Spleen (tissue), 11 donors: ENCODE measurements around the gene CYB561. TPM values are rescaled to one million over a fixed set of nuclear protein-coding genes. Genes with fewer than 3 reads are reported as not detected.

Experiments
- DNase-seq: peaks from one replicate; pipeline ENCODE4 v3.0.0-alpha.2; 2020
- H3K27ac ChIP-seq, 8 donors: fragments of 200-600 bp; sonication (generic) in 7 of 8; 1 replicate in 4 of 8; 2 replicates in 4 of 8; pipeline versions ENCODE4 v1.5.0 to v1.8.0; 2016 to 2021; ENCODE audit warnings: inconsistent platforms in 4 of 8, mild to moderate bottlenecking in 4 of 8, moderate library complexity in 1 of 8
- H3K27me3 ChIP-seq, 7 donors: fragments of 200-600 bp; sonication (generic) in 6 of 7; replicated peaks in 1 of 7; 1 replicate in 4 of 7; 2 replicates in 3 of 7; pipeline versions ENCODE4 v1.5.0 to v1.8.0; 2016 to 2021; ENCODE audit warnings: inconsistent platforms in 3 of 7, mild to moderate bottlenecking in 1 of 7
- H3K36me3 ChIP-seq, 6 donors: fragments of 200-600 bp; sonication (generic) in 5 of 6; 1 replicate in 4 of 6; 2 replicates in 2 of 6; pipeline versions ENCODE4 v1.5.0 to v1.8.0; 2016 to 2021; ENCODE audit warnings: inconsistent platforms in 2 of 6
- H3K4me1 ChIP-seq, 6 donors: fragments of 200-600 bp; sonication (generic) in 5 of 6; 1 replicate in 3 of 6; 2 replicates in 3 of 6; pipeline versions ENCODE4 v1.5.0 to v1.8.0; 2016 to 2021; ENCODE audit warnings: inconsistent platforms in 3 of 6
- H3K4me3 ChIP-seq, 8 donors: fragments of 200-600 bp; sonication (generic) in 7 of 8; 1 replicate in 4 of 8; 2 replicates in 4 of 8; pipeline versions ENCODE4 v1.5.0 to v1.8.0; 2016 to 2021; ENCODE audit warnings: inconsistent platforms in 4 of 8, mild to moderate bottlenecking in 4 of 8, moderate library complexity in 2 of 8
- H3K9me3 ChIP-seq, 8 donors: fragments of 200-600 bp; sonication (generic) in 7 of 8; 1 replicate in 4 of 8; 2 replicates in 4 of 8; pipeline versions ENCODE4 v1.5.0 to v1.8.0; 2016 to 2021; ENCODE audit warnings: inconsistent platforms in 4 of 8
- POLR2A ChIP-seq, 3 donors: fragments of 450-650 bp; IDR thresholded peaks; one replicate each; pipeline ENCODE4 v1.5.1; 2017; ENCODE audit warnings: antibody characterized with exemption in 3 of 3, mild to moderate bottlenecking in 1 of 3
- POLR2AphosphoS5 ChIP-seq, 3 donors: sonication (generic); formaldehyde crosslinking; IDR thresholded peaks; one replicate each; pipeline ENCODE4 v1.5.1; 2017; ENCODE audit warnings: antibody characterized with exemption in 3 of 3
- WGBS, 5 donors: extraction: QIAGEN DNeasy Blood & Tissue Kit in 3 of 5; methylation state at CpG; one replicate each; pipeline versions ENCODE4 v1.1.5 to v1.1.7; 2013 to 2018; 5-methylcytosine and 5-hydroxymethylcytosine counted together
- intact Hi-C: fragments of 100-400 bp; cut with DNase I; formaldehyde crosslinking; loops from one replicate; pipeline ENCODE4 v1.15.0; 2023; ENCODE audit warnings: low total_unique reads
- polyA plus RNA-seq, 3 donors: library from polyadenylated mRNA; stranded (reverse); fragments of 200-250 nt; gene quantifications; one replicate each; pipeline ENCODE4 v1.2.1, GENCODE V29; 2013
- total RNA-seq, 7 donors: library from RNA; depleted of rRNA in 3 of 7; stranded (reverse); fragments of >200 nt in 3 of 7; fragmentation: NEBNext Ultra II Directional in 4 of 7; extraction: Animal tissue kit (Norgen Biotek cat#: 25700) in 4 of 7; gene quantifications; one replicate each; pipeline versions ENCODE4 v1.1.0 to v1.2.1, GENCODE V29; 2016 to 2021
- TF ChIP-seq, protein P1 (sequence below), 11 experiments: fragments of 200-600 bp in 7 of 11; fragments of 450-650 bp in 4 of 11; sonication (generic) in 4 of 11; IDR thresholded peaks in 8 of 11; conservative IDR thresholded peaks in 3 of 11; 1 replicate in 7 of 11; 2 replicates in 4 of 11; pipeline versions ENCODE4 v1.4.0 to v1.8.0; 2016 to 2021; ENCODE audit warnings: antibody characterized with exemption in 11 of 11, inconsistent platforms in 4 of 11, mild to moderate bottlenecking in 1 of 11
- donor health status: healthy with polysubstance abuse.
- donor health status: DM: no; HTN: no; CAD: no; lungs with moderate emphysema.
- donor health status: DM: no; HTN: no; CAD: no.
- donor health status: Bipolar disorder and iron deficiency.
- donor health status: healthy.
- donor health status: DM: no; HTN: no; CAD: no.
- donor health status: DM: yes; HTN: yes; CAD: no.

The CYB561 gene
- total and polyA plus RNA-seq, 10 donors: 2.6 to 36.4 (median 12.6) TPM

DNA sequence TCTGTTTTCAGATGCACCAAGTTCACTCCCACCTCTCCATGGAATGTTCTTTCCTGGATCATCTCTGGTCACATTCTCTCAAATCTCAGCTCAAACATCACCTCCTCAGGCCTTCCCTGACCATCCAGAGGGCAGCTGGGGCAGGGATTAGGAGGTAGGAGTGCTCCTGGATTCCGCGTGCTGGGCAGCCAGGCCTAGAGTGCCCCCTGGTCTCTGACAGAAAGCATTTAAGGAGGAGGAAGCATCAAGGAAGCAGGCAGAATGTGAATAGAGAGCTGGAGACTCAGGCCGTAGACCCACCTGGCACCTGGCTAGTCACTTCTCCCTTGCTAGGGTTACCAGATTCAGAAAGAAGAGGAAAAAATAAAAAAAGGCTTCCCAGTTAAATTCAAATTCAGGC, 2.5 kb upstream of the CYB561 start:
- DNase-seq: no peak
- peaks cover 0 to 39% (median 0%) of the 10 kb centered on the region in 7 donors for H3K27me3 ChIP-seq
- TF ChIP-seq, protein P1, sequence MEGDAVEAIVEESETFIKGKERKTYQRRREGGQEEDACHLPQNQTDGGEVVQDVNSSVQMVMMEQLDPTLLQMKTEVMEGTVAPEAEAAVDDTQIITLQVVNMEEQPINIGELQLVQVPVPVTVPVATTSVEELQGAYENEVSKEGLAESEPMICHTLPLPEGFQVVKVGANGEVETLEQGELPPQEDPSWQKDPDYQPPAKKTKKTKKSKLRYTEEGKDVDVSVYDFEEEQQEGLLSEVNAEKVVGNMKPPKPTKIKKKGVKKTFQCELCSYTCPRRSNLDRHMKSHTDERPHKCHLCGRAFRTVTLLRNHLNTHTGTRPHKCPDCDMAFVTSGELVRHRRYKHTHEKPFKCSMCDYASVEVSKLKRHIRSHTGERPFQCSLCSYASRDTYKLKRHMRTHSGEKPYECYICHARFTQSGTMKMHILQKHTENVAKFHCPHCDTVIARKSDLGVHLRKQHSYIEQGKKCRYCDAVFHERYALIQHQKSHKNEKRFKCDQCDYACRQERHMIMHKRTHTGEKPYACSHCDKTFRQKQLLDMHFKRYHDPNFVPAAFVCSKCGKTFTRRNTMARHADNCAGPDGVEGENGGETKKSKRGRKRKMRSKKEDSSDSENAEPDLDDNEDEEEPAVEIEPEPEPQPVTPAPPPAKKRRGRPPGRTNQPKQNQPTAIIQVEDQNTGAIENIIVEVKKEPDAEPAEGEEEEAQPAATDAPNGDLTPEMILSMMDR (IDR thresholded peaks at IDR 0.05 in 8 of 11, conservative IDR thresholded peaks at IDR 0.05 in 3 of 11): no peak
- no peak for TF ChIP-seq POLR2A (IDR thresholded peaks at IDR 0.05)
- TF ChIP-seq POLR2AphosphoS5 (IDR thresholded peaks at IDR 0.05): no peak
- H3K4me3 ChIP-seq: no peak overlapping the region
- peaks cover 13 to 54% (median 33%) of the 10 kb centered on the region in 6 donors for H3K4me1 ChIP-seq
- intact Hi-C loops: no loop called here
- no peaks in the 10 kb centered on the region for H3K9me3 ChIP-seq
- WGBS, 5 donors: 87 to 96% (median 91%) methylated on average over 3 of the region's 3 CpGs
- H3K36me3 ChIP-seq: no peaks in the 10 kb centered on the region
- no peak overlapping the region for H3K27ac ChIP-seq

GRCh38 chr17:63447471-63448009, 1.4 kb upstream of the CYB561 start:
- H3K27ac ChIP-seq: peak overlapping the region; percentile 60 to 90 (median 82)
- no peak for TF ChIP-seq POLR2AphosphoS5 (IDR thresholded peaks at IDR 0.05)
- TF ChIP-seq, protein P1 (IDR thresholded peaks at IDR 0.05 in 8 of 11, conservative IDR thresholded peaks at IDR 0.05 in 3 of 11): no peak
- no peak for TF ChIP-seq POLR2A (IDR thresholded peaks at IDR 0.05)
- 23 to 57% (median 43%) methylated on average over 9 to 12 of the region's 12 CpGs for WGBS, 5 donors
- H3K27me3 ChIP-seq: peaks cover 0 to 30% (median 0%) of the 10 kb centered on the region in 7 donors
- intact Hi-C loops: no loop called here
- no peaks in the 10 kb centered on the region for H3K9me3 ChIP-seq
- no peaks in the 10 kb centered on the region for H3K36me3 ChIP-seq
- H3K4me1 ChIP-seq: peaks cover 13 to 51% (median 32%) of the 10 kb centered on the region in 6 donors
- no peak for DNase-seq
- H3K4me3 ChIP-seq: peak overlapping the region in 7 of 8 donors; percentile 59 to 88 (median 68)

DNA sequence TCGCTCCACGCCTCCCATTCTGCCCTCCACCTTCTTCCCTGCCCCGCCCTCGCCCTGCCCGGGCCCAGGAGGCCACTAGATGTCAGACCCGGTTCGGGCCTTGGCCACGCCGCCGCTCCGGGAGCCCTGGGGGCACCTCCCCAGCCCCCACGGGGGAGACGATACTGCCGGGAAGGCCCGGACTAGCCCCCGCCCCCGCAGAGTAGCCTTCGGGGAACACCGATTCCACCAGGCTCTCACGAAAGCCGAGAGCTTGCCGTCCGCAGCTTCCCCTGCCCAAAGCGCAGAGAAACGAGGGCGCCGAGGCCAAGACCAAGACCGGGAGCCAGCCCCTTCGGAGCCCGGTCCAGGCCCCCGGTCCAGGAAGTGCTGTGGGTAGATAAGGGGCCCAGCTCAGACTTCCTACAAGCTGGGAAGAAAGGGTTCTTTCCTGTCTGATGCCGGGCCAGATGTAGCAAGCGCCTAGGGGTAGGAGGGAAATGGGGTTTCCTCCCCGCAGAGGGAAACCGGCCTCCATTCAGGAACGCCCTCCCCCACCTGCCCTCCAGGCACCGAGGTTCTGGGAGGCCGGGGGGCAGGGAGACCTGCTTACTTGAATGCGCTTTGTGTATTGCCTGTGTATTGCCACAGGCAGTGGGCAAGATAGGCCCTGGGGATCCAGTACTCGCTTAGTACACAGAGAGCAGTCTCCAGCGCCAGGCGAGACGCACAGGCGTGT, 806 bp upstream of the CYB561 start:
- peaks cover 0 to 30% (median 0%) of the 10 kb centered on the region in 7 donors for H3K27me3 ChIP-seq
- peak overlapping the region; percentile 60 to 90 (median 82) for H3K27ac ChIP-seq
- peak; percentile 87 for DNase-seq
- H3K36me3 ChIP-seq: no peaks in the 10 kb centered on the region
- TF ChIP-seq POLR2A (IDR thresholded peaks at IDR 0.05) (no peak), POLR2AphosphoS5 (IDR thresholded peaks at IDR 0.05) (peak in 2 of 3 donors; percentile 35 to 47)
- TF ChIP-seq, protein P1 (IDR thresholded peaks at IDR 0.05 in 8 of 11, conservative IDR thresholded peaks at IDR 0.05 in 3 of 11): peak in 1 of 11 experiments; percentile 15
- peak overlapping the region; percentile 54 to 88 (median 66) for H3K4me3 ChIP-seq
- intact Hi-C loops: no loop called here
- no peaks in the 10 kb centered on the region for H3K9me3 ChIP-seq
- H3K4me1 ChIP-seq: peaks cover 13 to 47% (median 30%) of the 10 kb centered on the region in 6 donors
- 8 to 18% (median 14%) methylated on average over 12 to 44 of the region's 44 CpGs for WGBS, 5 donors

DNA sequence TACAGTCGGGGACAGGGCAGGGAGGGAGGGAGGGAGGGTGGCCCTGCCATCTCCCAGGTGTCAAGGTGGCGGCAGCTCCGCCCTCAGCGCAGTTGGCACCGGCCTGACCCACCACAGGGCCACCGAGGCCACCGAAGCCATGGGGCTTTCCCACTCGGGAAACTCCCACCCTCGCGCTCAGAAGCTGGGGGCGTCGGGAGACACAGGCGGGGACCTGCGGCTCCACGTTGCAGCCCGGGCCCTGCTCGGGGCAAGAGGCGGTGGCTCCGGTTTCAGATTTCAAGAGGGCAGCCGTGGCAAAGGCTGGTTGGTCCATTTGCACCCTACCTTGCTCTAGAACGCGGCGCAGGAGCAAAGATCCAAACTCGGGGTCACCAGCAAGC, 544 bp downstream of the CYB561 start:
- no peaks in the 10 kb centered on the region for H3K9me3 ChIP-seq
- TF ChIP-seq, protein P1 (IDR thresholded peaks at IDR 0.05 in 8 of 11, conservative IDR thresholded peaks at IDR 0.05 in 3 of 11): peak in 1 of 11 experiments; percentile 20
- TF ChIP-seq POLR2AphosphoS5 (IDR thresholded peaks at IDR 0.05) (peak in 1 of 3 donors; percentile 29), POLR2A (IDR thresholded peaks at IDR 0.05) (no peak)
- H3K27ac ChIP-seq: peak overlapping the region; percentile 60 to 90 (median 82)
- peak overlapping the region; percentile 54 to 88 (median 66) for H3K4me3 ChIP-seq
- intact Hi-C loops: no loop called here
- H3K27me3 ChIP-seq: peaks cover 0 to 22% (median 0%) of the 10 kb centered on the region in 7 donors
- WGBS, 5 donors: 3 to 17% (median 6%) methylated on average over 11 to 24 of the region's 24 CpGs
- H3K36me3 ChIP-seq: no peaks in the 10 kb centered on the region
- no peak for DNase-seq
- peaks cover 13 to 49% (median 32%) of the 10 kb centered on the region in 6 donors for H3K4me1 ChIP-seq
